CD4-positive, alpha-beta T cell treated with Interleukin-15 for 4 hours (primary cell): Measurements from ENCODE around the gene MIX23.

Experiments
- DNase-seq: peaks from one replicate; pipeline ENCODE4 v3.0.0-alpha.2; 2020; ENCODE audit warnings: low spot score

Gene MIX23

GRCh38 chr3:122351612-122352011, 31.4 kb downstream of the MIX23 start:
- no peak for DNase-seq

- DNase-seq = no peak
These were observed 32.1 kb downstream of the MIX23 start for GRCh38 chr3:122350814-122351418.

DNA sequence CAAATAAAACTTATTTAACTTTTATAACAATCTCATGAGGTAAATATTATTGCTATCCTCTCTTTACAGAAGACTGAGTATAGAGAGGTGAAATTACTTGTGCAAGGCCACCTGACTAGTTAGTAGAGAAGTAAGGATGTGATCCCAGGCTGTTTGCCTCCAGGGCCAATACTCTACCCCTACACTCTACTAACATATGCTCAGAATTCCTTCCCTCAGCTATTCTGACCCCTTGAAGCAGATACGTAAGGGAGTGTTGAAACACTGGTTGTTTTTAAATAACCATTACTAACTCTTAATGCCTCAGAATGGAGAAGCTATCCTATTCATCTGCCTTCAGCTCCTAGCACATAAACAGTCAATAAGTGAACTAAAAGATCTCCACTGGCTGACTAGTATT, 33.9 kb downstream of the MIX23 start:
- no peak for DNase-seq

GRCh38 chr3:122343654-122344053, 39.4 kb downstream of the MIX23 start:
- no peak for DNase-seq

GRCh38 chr3:122342803-122343202, 40.2 kb downstream of the MIX23 start:
- DNase-seq = no peak

- DNase-seq = no peak
These were observed 50.5 kb downstream of the MIX23 start for GRCh38 chr3:122332551-122332950.

GRCh38 chr3:122331886-122332285, 51.1 kb downstream of the MIX23 start:
- DNase-seq = no peak

DNA sequence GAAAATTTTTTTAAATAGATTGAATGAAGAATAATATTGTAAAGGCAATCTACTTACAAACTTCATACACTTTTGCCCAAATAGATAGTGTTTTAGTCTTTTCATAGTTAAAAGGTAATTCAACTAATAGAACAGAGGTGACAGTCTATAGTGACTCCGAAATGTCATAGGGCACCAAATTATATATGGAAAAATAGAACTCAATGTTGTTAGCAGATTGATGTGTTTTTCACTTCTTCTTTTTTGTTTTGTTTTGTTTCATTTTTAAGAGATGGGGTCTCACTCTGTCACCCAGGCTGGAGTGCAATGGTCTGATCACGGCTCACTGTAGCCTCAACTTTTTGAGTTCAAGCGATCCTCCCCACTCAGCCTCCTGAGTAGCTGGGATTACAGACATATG, 57.3 kb downstream of the MIX23 start:
- DNase-seq = no peak

GRCh38 chr3:122324871-122325323, 58.1 kb downstream of the MIX23 start, which contains the start of gene CSTA:
CSTA (plus strand) TSS chr3:122325248; CDS start chr3:122325293, 45 bp downstream.
- no peak for DNase-seq

DNA sequence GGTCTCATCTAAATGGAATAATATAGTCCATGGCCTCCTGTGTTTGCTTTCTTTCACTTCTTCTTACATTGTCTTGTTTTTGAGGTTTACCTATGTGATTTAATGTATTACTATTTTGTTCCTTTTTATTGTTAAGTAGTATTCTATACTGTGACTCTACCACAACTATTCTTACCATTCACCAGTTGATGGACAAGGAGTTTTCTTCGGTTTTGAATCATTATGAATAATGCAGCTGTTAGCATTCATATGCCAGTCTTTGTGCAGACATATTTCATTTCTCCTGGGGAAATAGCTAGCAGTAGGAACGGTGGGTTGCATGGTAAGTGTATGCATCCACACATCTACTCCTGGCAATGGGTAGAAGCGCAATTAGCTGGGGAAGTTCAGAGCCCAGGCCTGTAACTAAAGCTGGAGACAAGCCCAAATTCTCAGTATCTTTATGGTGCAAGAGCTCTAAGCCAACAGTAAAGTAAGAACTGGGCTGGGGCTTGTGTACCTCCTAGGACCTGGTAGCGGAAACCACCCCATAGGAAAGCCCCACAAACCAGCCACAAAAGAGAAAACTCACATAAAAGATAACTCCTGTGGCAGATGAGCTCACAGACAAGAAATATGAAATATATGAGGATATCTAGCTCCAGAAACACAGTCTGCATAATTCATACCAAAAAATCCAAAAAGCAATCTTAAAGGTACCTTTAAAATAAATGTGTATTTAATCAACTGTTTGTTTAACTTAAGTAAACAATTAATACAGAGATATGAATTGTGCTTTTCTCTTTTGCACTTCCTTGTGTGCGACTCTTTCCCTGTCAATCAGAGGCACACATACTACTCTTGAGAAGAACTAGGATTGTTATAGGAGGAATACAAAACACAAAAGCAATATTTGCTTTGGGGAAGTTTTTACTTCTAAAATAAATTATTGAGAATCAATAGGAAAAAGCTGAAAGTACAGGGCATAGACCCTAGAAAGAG, 60.6 kb downstream of the MIX23 start:
- peak; percentile 33 for DNase-seq

DNA sequence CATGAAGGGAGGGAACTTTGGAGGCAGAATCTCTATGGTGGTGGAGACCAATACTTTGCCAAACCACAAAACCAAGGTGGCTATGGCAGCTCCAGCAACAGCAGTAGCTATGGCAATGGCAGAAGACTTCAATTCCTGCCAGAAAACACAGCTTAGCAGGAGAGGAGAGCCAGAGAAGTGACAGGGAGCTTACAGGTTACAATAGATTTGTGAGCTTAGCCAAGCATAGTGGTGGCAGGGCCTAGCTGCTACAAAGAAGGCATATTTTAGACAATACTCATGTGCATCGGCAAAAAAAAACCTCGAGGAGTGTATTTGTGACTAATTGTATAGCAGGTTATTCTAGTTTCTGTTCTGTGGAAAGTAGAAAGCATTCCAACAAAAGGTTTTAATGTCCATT, 64.4 kb downstream of the MIX23 start:
- DNase-seq = no peak

DNA sequence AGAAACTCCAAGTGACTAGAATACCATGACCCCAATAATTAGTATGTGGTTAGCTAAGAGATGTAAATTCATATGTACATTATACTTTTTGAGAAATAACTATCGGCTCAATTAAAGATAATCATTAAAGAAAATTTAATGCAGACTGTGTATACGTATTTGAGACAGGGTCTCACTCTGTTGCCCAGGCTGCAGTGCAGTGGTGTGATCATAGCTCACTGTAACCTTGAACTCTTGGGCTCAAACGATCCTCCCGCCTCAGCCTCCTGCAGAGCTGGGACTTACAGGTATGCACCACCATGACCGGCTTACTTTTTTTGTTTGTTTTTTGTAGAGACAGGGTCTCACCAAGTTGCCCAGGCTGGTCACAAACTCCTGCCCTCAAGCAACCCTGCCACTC, 66.7 kb downstream of the MIX23 start:
- DNase-seq = no peak

GRCh38 chr3:122315619-122316018, 67.4 kb downstream of the MIX23 start:
- no peak for DNase-seq

DNA sequence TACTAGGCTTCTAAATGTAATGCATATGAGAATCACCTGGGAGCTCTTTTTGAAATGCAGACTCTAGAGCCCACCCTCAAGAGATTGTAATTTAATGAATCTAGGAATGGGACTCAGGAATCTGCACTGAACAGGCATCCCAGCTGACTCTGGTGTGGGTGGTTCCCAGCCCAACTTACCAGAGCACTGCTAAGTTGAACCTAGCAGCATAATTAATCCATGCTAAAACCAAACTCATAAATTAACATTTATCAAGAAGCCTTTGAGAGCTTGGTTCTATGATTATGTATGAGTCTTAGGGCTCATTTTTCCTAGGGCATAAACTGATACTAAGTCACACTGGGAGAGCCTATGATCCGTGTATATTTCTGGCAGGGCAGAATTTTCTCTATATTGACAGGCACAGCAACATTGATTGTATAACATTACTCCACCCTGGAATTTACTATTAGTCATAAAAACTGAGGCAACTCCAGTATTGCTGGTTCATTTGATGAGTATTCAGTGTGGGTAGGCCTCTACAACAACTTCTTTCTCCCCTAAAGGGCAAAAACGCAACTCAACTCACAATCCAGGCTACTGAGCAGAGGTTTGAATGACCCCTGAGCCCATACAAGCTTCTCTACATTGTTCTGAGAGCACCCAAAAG, 68.7 kb downstream of the MIX23 start:
- DNase-seq = no peak

DNA sequence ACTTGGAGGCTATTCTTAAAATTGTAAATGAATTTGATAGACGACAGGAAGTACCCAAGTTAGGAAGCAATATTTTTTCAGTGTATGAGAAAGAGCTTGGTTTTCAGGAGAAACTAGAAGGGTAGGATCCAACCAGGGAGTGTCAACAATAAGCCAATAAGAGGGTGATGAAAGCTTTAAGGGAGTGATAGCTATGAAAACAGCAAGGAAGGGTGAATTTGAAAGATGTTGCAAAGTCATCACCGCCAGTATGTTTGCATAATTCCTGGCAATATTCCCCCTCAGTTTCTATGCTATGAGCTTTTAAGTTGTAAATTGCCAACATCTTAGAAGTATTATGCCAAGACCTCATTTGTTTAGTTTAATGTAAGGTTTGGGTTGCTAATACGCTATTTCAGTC, 69.8 kb downstream of the MIX23 start:
- no peak for DNase-seq

DNA sequence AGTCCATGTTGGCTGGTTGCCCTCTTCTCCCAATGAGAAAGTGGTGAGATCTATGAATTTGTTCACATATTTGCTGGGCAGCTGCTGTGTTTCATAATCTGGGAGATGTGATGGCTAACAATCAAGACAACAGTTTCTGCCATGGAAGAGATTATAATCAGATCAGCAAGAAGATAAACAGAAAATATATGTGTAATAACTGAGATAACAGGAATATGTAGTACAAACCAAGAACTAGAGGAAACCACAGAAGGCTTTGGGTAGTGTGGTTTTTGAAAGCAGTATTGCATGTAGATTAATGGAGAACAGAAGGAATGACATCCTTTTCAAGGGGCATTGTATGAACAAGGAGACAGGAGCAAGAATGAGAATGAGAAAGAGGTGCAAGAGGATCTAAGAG, 70.2 kb downstream of the MIX23 start:
- DNase-seq = no peak

DNA sequence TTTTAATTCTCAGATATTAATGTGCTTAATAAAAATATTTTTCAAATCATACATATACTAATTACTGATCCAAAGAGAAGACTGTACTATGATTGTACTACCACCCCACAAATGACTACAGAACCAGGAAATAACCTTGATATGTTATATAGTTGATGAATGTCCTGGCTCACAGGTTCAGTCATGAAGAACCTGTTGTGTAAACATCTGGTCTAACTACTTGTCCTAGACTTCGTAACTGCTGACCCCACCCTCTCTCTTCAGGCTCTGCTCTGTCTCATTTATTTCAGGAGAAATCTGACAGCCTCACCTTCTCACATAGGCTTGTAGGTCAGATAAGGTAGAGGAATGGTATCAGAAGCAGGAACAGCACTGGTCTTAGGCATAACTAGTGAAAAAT, 72.7 kb downstream of the MIX23 start:
- no peak for DNase-seq
